GF-D8 (cell line): ENCODE results near the gene FIBP.
A peak's percentile ranks its signal among the peaks of the same experiment; 100 is the strongest.
"Not testable (repeated sequence)": the region's sequence is repeated elsewhere in the genome, so short reads cannot be mapped to it uniquely, and the experiment has no call there.

Source experiments
- DNase-seq: peaks from one replicate; lab custom pipeline; 2025; lab: John Stamatoyannopoulos, UW

The FIBP gene

GRCh38 chr11:65915101-65915820 lies 27.0 kb upstream of the FIBP start:
- DNase-seq, result no peak

- no peak for DNase-seq
These were observed 24.6 kb upstream of the FIBP start for GRCh38 chr11:65912845-65913244.

GRCh38 chr11:65911682-65912568 lies 23.7 kb upstream of the FIBP start:
- no peak for DNase-seq

GRCh38 chr11:65907878-65908277 lies 19.6 kb upstream of the FIBP start:
- no peak for DNase-seq

GRCh38 chr11:65906602-65907001 lies 18.3 kb upstream of the FIBP start:
- DNase-seq, result no peak

- DNase-seq, result no peak
These were observed 15.4 kb upstream of the FIBP start for GRCh38 chr11:65903715-65904114.

GRCh38 chr11:65903068-65903481 lies 14.8 kb upstream of the FIBP start:
- no peak for DNase-seq

GRCh38 chr11:65900899-65901180 lies 12.6 kb upstream of the FIBP start:
- no peak for DNase-seq

- DNase-seq, result peak; percentile 61
These were observed 12.0 kb upstream of the FIBP start, which contains the start of gene FOSL1 for GRCh38 chr11:65900125-65900898. FOSL1 (minus strand) TSS chr11:65900388; CDS start chr11:65900339, 49 bp downstream.

- peak; percentile 26 for DNase-seq
These were observed 11.3 kb upstream of the FIBP start for GRCh38 chr11:65899356-65900124.

- no peak for DNase-seq
These were observed 10.5 kb upstream of the FIBP start for GRCh38 chr11:65898656-65899355.

- no peak for DNase-seq
These were observed 8.8 kb upstream of the FIBP start for GRCh38 chr11:65897020-65897471.

- DNase-seq, result no peak
These were observed 8.0 kb upstream of the FIBP start for GRCh38 chr11:65896034-65896999.

- no peak for DNase-seq
These were observed 7.3 kb upstream of the FIBP start for GRCh38 chr11:65895482-65895981.

- no peak for DNase-seq
These were observed 5.8 kb upstream of the FIBP start for GRCh38 chr11:65894034-65894591.

GRCh38 chr11:65892661-65893317 lies 4.5 kb upstream of the FIBP start:
- no peak for DNase-seq

- not testable (repeated sequence) for DNase-seq
These were observed 3.9 kb upstream of the FIBP start for GRCh38 chr11:65892137-65892540.

- no peak for DNase-seq
These were observed 3.2 kb upstream of the FIBP start for GRCh38 chr11:65891219-65892136.
